ENCODE results near the gene DCAF12. TPM values are rescaled to one million over a fixed set of nuclear protein-coding genes. Genes with fewer than 3 reads are reported as not detected.
"Not testable (repeated sequence)": the region's sequence is repeated elsewhere in the genome, so short reads cannot be mapped to it uniquely, and the experiment has no call there.

Gene DCAF12
- total and polyA plus RNA-seq, 2 of the 13 experiments (the other 11 are each of a cell fraction or from before 2014, with no cell fraction given): 26.8 to 37.4 TPM

DNA sequence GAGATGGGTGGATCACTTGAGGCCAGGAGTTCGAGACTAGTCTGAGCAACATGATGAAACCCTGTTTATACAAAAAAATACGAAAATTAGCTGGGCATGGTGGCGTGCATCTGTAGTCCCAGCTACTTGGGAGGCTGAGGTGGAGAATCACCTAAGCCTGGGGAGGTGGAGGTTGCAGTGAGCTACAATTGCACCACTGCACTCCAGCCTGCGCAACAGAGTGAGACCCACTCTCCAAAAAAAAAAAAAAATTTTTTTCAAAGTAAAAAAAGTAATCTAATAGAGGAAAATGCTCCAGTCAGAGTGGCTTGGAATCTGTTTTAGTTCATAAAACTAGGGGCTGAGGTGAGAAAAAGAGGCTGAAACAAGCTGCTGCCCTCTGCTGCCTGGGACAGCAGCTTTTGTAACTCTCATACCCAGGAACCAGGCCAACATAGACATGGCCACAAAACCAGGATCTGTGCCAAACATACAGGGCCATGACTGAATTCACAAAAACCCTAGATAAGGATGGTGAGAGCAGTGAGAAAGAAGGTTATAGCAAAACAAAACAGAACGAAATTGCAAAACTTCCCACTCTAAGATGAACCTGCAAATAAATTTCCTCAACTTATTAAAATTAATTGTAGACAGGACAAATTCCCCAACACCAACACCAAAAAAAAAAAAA is 13.1 kb upstream of the DCAF12 start:
- H3K4me2 ChIP-seq (ENCODE audit: low read depth, low read length): no peak overlapping the region
- H3K4me1 ChIP-seq (ENCODE audit: insufficient read depth, low read length): peaks cover 39% of the 10 kb centered on the region
- no peak overlapping the region for H3K4me3 ChIP-seq (replicated peaks in 1 of 3; ENCODE audit: insufficient read depth in 1 of 3, low read depth in 2 of 3, low read length in 3 of 3)
- WGBS (ENCODE audit: low lambda C conversion rate): 40% methylated on average over 5 of the region's 5 CpGs
- peak; percentile 87 for ATAC-seq
- no peaks in the 10 kb centered on the region for H3K79me2 ChIP-seq (ENCODE audit: insufficient read depth, low read length)
- no peaks in the 10 kb centered on the region for H3K9me3 ChIP-seq (ENCODE audit: low read length)
- in situ Hi-C loops (cut with HindIII; ENCODE audit: extremely low pct_ligation_motif_present, low pct_unique_long_range_greater_than_20kb): no loop called here
- FAIRE-seq: no peak
- TF ChIP-seq, protein P1, sequence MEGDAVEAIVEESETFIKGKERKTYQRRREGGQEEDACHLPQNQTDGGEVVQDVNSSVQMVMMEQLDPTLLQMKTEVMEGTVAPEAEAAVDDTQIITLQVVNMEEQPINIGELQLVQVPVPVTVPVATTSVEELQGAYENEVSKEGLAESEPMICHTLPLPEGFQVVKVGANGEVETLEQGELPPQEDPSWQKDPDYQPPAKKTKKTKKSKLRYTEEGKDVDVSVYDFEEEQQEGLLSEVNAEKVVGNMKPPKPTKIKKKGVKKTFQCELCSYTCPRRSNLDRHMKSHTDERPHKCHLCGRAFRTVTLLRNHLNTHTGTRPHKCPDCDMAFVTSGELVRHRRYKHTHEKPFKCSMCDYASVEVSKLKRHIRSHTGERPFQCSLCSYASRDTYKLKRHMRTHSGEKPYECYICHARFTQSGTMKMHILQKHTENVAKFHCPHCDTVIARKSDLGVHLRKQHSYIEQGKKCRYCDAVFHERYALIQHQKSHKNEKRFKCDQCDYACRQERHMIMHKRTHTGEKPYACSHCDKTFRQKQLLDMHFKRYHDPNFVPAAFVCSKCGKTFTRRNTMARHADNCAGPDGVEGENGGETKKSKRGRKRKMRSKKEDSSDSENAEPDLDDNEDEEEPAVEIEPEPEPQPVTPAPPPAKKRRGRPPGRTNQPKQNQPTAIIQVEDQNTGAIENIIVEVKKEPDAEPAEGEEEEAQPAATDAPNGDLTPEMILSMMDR (CRISPR knock-in tag; IDR thresholded peaks at IDR 0.05): peak; percentile 53
- peak; percentile 46 for TF ChIP-seq STAG1 (CRISPR knock-in tag; IDR thresholded peaks at IDR 0.05)
- TF ChIP-seq SRSF4 (IDR thresholded peaks at IDR 0.05; ENCODE audit: low read depth, low read length, poor library complexity, severe bottlenecking): no peak
- 0 out of 2 replicates have a peak, but pooled peaks have one; percentile 46 for TF ChIP-seq ZNF121 (CRISPR knock-in tag; IDR thresholded peaks at IDR 0.05)
- no peak overlapping the region for H3K27ac ChIP-seq (ENCODE audit: extremely low read length, insufficient read depth, low read length)
- ChIA-PET POLR2A (no interaction called here), CTCF (ENCODE audit: low intra/inter-chr PET ratio, low total read pairs) (no interaction called here)
- peak; percentile 53 for DNase-seq (ENCODE audit: low spot score)
- H2AFZ ChIP-seq (ENCODE audit: low read length): no peak overlapping the region
- intact Hi-C loops (cut with micrococcal nuclease; ENCODE audit: unreplicated experiment): loop anchor here (1.0 kb wide), 1 partner anchor 13 kb away; the partner anchor contains the start of gene DCAF12
- H3K27me3 ChIP-seq (ENCODE audit: control insufficient read depth in 1 of 2, insufficient read depth in 2 of 2, low read length in 2 of 2): no peaks in the 10 kb centered on the region; a peak in 1 of 5 replicates
- no peak overlapping the region for H3K9ac ChIP-seq (ENCODE audit: insufficient read depth, low read depth, low read length)
- BruUV-seq (replicated peaks): no TSS peak
- H4K20me1 ChIP-seq (ENCODE audit: insufficient read depth, low read length): no peaks in the 10 kb centered on the region
- H3K36me3 ChIP-seq (replicated peaks in 1 of 2; ENCODE audit: control insufficient read depth in 1 of 2, insufficient read depth in 2 of 2, low read length in 2 of 2): no peaks in the 10 kb centered on the region

DNA sequence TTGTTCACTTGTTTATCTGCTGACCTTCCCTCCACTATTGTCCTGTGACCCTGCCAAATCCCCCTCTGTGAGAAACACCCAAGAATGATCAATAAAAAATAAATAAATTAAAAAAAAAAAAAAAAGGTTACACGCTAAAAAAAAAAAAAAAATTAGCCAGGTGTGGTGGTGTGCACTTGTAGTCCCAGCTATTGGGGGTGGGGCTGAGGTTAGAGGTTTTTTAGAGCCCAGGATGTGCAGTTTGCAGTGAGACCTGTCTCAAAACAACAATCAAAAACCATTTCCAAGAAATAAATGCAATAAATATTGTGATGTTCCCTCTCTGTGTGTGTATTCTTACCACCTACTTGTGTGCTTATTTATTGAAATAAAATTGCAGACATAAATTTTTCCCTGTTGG is 12.1 kb upstream of the DCAF12 start:
- H3K9me3 ChIP-seq (ENCODE audit: low read length); CTCF ChIA-PET (ENCODE audit: low intra/inter-chr PET ratio, low total read pairs); H3K27me3 ChIP-seq (ENCODE audit: control insufficient read depth in 1 of 2, insufficient read depth in 2 of 2, low read length in 2 of 2); H3K9ac ChIP-seq (ENCODE audit: insufficient read depth, low read depth, low read length); BruUV-seq (replicated peaks); H3K36me3 ChIP-seq (replicated peaks in 1 of 2; ENCODE audit: control insufficient read depth in 1 of 2, insufficient read depth in 2 of 2, low read length in 2 of 2); DNase-seq (ENCODE audit: low spot score); H3K4me2 ChIP-seq (ENCODE audit: low read depth, low read length); H4K20me1 ChIP-seq (ENCODE audit: insufficient read depth, low read length); H3K4me3 ChIP-seq (replicated peaks in 1 of 3; ENCODE audit: insufficient read depth in 1 of 3, low read depth in 2 of 3, low read length in 3 of 3); H3K79me2 ChIP-seq (ENCODE audit: insufficient read depth, low read length); ATAC-seq; FAIRE-seq; in situ Hi-C loops (cut with HindIII; ENCODE audit: extremely low pct_ligation_motif_present, low pct_unique_long_range_greater_than_20kb); H2AFZ ChIP-seq (ENCODE audit: low read length); H3K27ac ChIP-seq (ENCODE audit: extremely low read length, insufficient read depth, low read length); POLR2A ChIA-PET: not testable (repeated sequence)
- intact Hi-C loops (cut with micrococcal nuclease; ENCODE audit: unreplicated experiment): loop anchor here (1.0 kb wide), 1 partner anchor 12 kb away; the partner anchor contains the start of gene DCAF12
- 5% methylated on average over 1 of the region's 1 CpG for WGBS (ENCODE audit: low lambda C conversion rate)
- H3K4me1 ChIP-seq (ENCODE audit: insufficient read depth, low read length): peaks cover 39% of the 10 kb centered on the region
